HUES48 (cell line): ENCODE data around the gene LTC4S.

ENCODE experiments used
- H3K27ac ChIP-seq: one replicate; pipeline ENCODE4 v1.7.0; 2013; ENCODE audit warnings: low read depth, low read length, inconsistent platforms
- H3K27me3 ChIP-seq: 2 replicates; pipeline ENCODE4 v1.6.1; 2013; ENCODE audit warnings: mild to moderate bottlenecking, low read length; ENCODE audit not compliant: control insufficient read depth, insufficient read depth
- H3K36me3 ChIP-seq: 2 replicates; pipeline ENCODE4 v1.6.1; 2013; ENCODE audit warnings: low read length; ENCODE audit not compliant: control insufficient read depth, insufficient read depth
- H3K4me1 ChIP-seq: 2 replicates; pipeline ENCODE4 v1.6.1; 2013; ENCODE audit warnings: mild to moderate bottlenecking, low read length; ENCODE audit not compliant: control insufficient read depth, insufficient read depth
- H3K4me3 ChIP-seq: 2 replicates; pipeline ENCODE4 v1.5.1; 2013; ENCODE audit warnings: mild to moderate bottlenecking, low read depth, low read length
- H3K9ac ChIP-seq: 2 replicates; pipeline ENCODE4 v1.6.1; 2013; ENCODE audit warnings: mild to moderate bottlenecking, low read depth, low read length, moderate library complexity
- H3K9me3 ChIP-seq: 2 replicates; pipeline ENCODE4 v1.6.1; 2013; ENCODE audit warnings: low read length; ENCODE audit not compliant: control insufficient read depth, insufficient read depth

The LTC4S gene

DNA sequence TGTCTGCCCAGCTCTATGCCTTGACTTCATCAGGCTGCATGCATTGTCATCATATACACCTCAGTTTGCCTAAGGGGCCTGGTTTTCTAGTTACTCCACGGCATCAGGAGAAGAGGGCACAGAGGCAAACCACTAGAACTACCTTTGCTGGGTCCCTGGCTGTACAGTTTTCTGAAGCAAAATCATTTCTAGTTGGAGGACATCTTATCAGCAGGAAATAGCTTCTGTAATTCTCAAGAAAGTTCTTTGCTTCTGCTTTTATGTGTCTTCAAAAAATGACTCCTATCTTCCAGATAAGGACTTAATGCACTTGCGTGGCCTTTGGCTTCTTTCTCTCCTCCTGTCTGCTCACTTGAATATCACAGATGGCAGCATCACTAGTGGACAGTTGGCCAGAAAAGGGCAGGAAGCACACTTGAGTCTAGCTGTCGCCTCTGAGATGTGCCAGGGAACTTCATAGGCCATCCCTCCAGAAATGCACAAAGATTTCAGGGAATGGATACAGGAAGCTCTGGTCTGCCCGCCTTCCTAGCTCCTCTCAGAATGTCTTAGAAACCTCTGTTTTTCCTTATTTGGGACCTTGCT is 22.4 kb upstream of the LTC4S start:
- Histone ChIP-seq H3K36me3 (peaks cover 94% of the 10 kb centered on the region), H3K4me1 (no peaks in the 10 kb centered on the region), H3K27me3 (no peaks in the 10 kb centered on the region), H3K27ac (no peak overlapping the region), H3K4me3 (no peak overlapping the region), H3K9ac (no peak overlapping the region), H3K9me3 (no peaks in the 10 kb centered on the region)

DNA sequence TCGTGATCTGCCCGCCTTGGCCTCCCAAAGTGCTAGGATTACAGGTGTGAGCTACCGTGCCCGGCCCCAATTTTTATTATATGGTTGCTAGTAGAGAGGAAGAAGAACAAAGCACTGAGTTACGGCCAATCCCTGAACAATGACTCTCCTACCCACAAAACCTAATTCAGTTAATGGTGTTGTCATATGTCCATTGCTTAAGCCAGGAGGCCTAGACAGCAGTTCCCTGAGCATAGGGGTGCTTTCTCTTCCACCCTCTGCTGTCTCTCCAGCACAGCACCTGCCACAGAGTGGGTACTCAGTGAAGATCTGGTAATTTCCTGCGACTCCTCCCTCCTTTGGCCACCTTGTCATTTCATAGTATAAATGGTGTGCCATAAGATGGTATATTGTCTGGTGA is 21.4 kb upstream of the LTC4S start:
- no peaks in the 10 kb centered on the region for H3K27me3 ChIP-seq
- no peaks in the 10 kb centered on the region for H3K9me3 ChIP-seq
- H3K4me3 ChIP-seq = no peak overlapping the region
- no peak overlapping the region for H3K9ac ChIP-seq
- no peaks in the 10 kb centered on the region for H3K4me1 ChIP-seq
- no peak overlapping the region for H3K27ac ChIP-seq
- H3K36me3 ChIP-seq = peaks cover 93% of the 10 kb centered on the region

DNA sequence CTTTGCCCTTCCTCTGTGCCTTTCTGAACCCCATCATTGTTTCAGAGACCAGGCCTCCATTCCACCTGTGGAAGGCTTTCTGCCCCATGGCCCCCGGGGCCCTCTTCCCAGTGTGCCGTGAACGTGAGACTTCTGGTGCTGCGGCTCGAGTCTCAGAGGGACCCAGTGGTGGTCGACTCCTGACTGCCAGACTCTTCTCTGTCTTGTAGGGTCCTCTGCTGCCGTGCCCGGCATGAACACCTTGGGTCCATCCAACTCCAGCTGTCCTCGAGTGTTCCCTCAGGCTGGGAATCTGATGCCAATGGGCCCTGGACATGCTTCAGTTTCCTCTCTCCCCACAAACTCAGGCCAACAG is 20.1 kb upstream of the LTC4S start:
- Histone ChIP-seq H3K4me1 (no peaks in the 10 kb centered on the region), H3K36me3 (peaks cover 90% of the 10 kb centered on the region), H3K27me3 (no peaks in the 10 kb centered on the region), H3K27ac (no peak overlapping the region), H3K4me3 (no peak overlapping the region), H3K9ac (no peak overlapping the region), H3K9me3 (no peaks in the 10 kb centered on the region)

GRCh38 chr5:179774442-179774841 is 19.3 kb upstream of the LTC4S start:
- Histone ChIP-seq H3K9ac (no peak overlapping the region), H3K27me3 (no peaks in the 10 kb centered on the region), H3K27ac (no peak overlapping the region), H3K4me3 (no peak overlapping the region), H3K36me3 (peaks cover 87% of the 10 kb centered on the region), H3K4me1 (no peaks in the 10 kb centered on the region), H3K9me3 (no peaks in the 10 kb centered on the region)

DNA sequence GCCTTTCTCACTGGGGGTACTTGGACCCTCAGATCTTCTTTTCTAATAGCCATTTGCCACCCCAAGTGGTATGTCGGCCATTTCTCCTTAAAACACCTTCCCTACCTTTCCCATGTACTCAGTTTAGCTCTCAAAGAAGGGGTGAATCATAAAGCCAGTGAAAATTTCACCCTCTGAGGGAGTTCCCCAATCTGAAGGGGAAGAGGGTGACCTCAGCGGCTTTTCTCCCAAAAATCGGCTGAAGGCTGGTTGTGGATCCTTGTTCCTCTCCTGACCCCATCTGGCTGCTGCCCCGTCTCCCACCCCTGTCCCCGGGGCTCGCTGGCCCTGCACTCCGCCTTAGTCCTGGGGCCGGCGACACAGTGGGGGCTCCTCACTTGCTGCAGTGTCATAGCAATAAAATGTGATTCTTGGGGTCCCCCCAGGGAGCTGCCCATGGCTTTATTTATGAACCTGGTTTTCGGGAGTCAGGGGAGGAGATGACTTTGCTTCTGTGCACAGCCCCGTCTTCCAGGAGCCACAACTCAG is 17.3 kb upstream of the LTC4S start:
- Histone ChIP-seq H3K4me3 (no peak overlapping the region), H3K27ac (no peak overlapping the region), H3K4me1 (no peaks in the 10 kb centered on the region), H3K36me3 (peaks cover 77% of the 10 kb centered on the region), H3K27me3 (no peaks in the 10 kb centered on the region), H3K9ac (no peak overlapping the region), H3K9me3 (no peaks in the 10 kb centered on the region)

DNA sequence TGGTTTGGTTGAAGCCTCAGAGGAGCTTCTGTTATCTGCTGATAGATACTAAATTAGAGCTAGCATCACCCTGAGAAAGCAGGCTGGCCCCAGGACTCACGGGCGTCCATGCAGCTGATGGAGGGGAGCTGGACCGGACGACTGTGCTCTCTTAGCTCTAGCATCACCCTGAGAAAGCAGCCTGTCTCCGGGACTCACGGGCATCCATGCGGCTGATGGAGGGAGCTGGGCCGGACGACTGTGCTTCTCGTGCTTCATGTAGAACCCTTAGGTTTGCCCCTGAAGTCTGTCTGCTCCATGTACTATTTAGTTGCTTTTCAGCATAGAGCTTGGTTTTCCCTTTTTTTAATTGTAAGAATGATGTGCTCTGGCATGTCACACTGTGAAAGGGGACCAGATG is 16.3 kb upstream of the LTC4S start:
- Histone ChIP-seq H3K9ac (no peak overlapping the region), H3K36me3 (peaks cover 67% of the 10 kb centered on the region), H3K27me3 (no peaks in the 10 kb centered on the region), H3K4me3 (no peak overlapping the region), H3K9me3 (no peaks in the 10 kb centered on the region), H3K27ac (no peak overlapping the region), H3K4me1 (no peaks in the 10 kb centered on the region)

DNA sequence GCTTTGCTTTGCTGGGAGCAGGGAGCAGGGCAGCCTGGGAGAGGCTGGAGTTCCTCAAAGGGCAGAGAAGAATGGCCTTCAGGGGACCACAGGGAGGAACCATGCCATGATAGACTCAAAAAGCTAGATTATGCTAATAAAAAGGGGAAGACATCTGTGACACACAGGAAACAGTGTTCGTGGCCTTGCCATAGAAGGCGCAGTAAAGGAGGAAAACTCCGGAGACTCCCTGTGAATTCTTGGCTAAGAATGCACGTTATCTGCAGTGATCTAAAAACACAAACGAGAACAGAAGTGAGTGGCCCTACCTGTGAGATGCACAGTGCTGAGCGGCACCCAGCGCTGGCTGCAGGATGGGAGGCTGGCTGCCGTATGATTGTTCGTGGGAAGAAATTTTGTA is 15.9 kb upstream of the LTC4S start:
- Histone ChIP-seq H3K27ac (no peak overlapping the region), H3K27me3 (no peaks in the 10 kb centered on the region), H3K36me3 (peaks cover 64% of the 10 kb centered on the region), H3K9ac (no peak overlapping the region), H3K4me3 (no peak overlapping the region), H3K4me1 (no peaks in the 10 kb centered on the region), H3K9me3 (no peaks in the 10 kb centered on the region)

DNA sequence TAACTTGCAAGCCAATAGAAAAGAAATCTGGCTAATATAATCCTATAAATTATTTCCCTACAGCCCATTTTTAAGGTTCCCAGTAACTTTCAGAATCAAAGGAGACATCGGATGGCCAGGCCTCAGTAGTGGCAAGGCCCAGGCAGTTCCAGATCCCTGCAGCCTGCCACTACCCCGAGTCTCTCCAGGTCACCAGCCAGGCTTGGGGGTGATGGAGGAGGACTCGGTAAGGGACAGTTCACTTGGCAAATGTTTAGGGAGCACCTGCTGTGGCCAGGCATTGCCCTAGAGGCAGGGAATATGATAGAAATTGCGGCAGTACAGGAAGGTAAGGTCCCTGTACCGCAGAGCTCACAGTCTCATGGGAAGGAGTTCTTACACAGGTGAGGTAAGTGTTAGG is 15.2 kb upstream of the LTC4S start:
- H3K4me3 ChIP-seq = no peak overlapping the region
- H3K27ac ChIP-seq = no peak overlapping the region
- H3K27me3 ChIP-seq = no peaks in the 10 kb centered on the region
- H3K4me1 ChIP-seq = no peaks in the 10 kb centered on the region
- H3K9ac ChIP-seq = no peak overlapping the region
- H3K36me3 ChIP-seq = peaks cover 57% of the 10 kb centered on the region
- no peaks in the 10 kb centered on the region for H3K9me3 ChIP-seq

DNA sequence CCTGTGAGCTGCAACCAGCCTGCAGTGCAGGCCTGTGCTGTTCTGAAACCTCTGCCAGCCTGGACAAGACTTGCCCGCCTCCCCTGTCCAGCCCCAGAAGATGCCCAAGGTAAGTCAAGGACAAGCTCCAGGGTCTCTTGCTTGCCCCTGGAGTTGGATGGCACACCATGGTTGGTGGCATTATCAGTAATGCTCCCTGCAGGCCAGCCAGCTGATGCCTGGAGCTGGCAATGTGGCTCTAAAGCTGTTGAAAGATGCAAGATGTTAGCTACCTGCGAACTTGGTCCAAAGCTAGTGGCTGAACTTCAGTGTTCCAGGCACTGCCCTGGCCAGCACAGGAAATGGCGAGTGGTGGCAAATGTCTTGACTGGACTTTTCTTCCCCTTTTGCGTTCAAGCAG is 14.0 kb upstream of the LTC4S start:
- Histone ChIP-seq H3K4me1 (no peaks in the 10 kb centered on the region), H3K9me3 (no peaks in the 10 kb centered on the region), H3K27ac (no peak overlapping the region), H3K27me3 (no peaks in the 10 kb centered on the region), H3K9ac (no peak overlapping the region), H3K4me3 (no peak overlapping the region), H3K36me3 (peaks cover 45% of the 10 kb centered on the region)

- Histone ChIP-seq H3K9me3 (no peaks in the 10 kb centered on the region), H3K27ac (no peak overlapping the region), H3K36me3 (peaks cover 39% of the 10 kb centered on the region)
These were observed 13.4 kb upstream of the LTC4S start for GRCh38 chr5:179780362-179780761.

GRCh38 chr5:179781846-179782245 is 11.9 kb upstream of the LTC4S start:
- no peaks in the 10 kb centered on the region for H3K4me1 ChIP-seq
- H3K27me3 ChIP-seq = no peaks in the 10 kb centered on the region
- peaks cover 25% of the 10 kb centered on the region for H3K36me3 ChIP-seq
- H3K27ac ChIP-seq = no peak overlapping the region
- no peaks in the 10 kb centered on the region for H3K9me3 ChIP-seq
- no peak overlapping the region for H3K9ac ChIP-seq
- no peak overlapping the region for H3K4me3 ChIP-seq

More at GRCh38 chr5:179780362-179780761, 13.4 kb upstream of the LTC4S start:
- H3K27me3 ChIP-seq = no peaks in the 10 kb centered on the region
- H3K9ac ChIP-seq = no peak overlapping the region
- H3K4me3 ChIP-seq = no peak overlapping the region
- no peaks in the 10 kb centered on the region for H3K4me1 ChIP-seq
